Mucosa of rectum (tissue), 2 donors: Measurements from ENCODE around the gene DCTN4.

Source experiments
- H3K27ac ChIP-seq, 2 donors: one replicate each; pipeline ENCODE4 v1.7.0; 2013; ENCODE audit warnings: inconsistent platforms in 2 of 2, low read depth in 2 of 2, low read length in 2 of 2
- H3K27me3 ChIP-seq, 2 donors: one replicate each; pipeline ENCODE4 v1.7.0; 2013; ENCODE audit warnings: low read length in 2 of 2; ENCODE audit not compliant: control insufficient read depth in 2 of 2, insufficient read depth in 2 of 2
- H3K36me3 ChIP-seq, 2 donors: one replicate each; pipeline ENCODE4 v1.7.0; 2013; ENCODE audit warnings: low read length in 2 of 2; ENCODE audit not compliant: control insufficient read depth in 2 of 2, insufficient read depth in 2 of 2
- H3K4me1 ChIP-seq, 2 donors: one replicate each; pipeline ENCODE4 v1.7.0; 2013; ENCODE audit warnings: low read length in 2 of 2, mild to moderate bottlenecking in 1 of 2; ENCODE audit not compliant: control insufficient read depth in 2 of 2, insufficient read depth in 2 of 2
- H3K4me3 ChIP-seq, 2 donors: one replicate each; pipeline ENCODE4 v1.7.0; 2013; ENCODE audit warnings: low read length in 2 of 2
- H3K9ac ChIP-seq, 2 donors: one replicate each; pipeline ENCODE4 v1.7.0; 2013; ENCODE audit warnings: low read length in 2 of 2, low read depth in 1 of 2, mild to moderate bottlenecking in 1 of 2
- H3K9me3 ChIP-seq, 2 donors: one replicate each; pipeline ENCODE4 v1.7.0; 2013; ENCODE audit warnings: low read length in 2 of 2; ENCODE audit not compliant: control insufficient read depth in 2 of 2
- donor health status: healthy.
- donor health status: Normal muscosa, but diverticular disease.

Gene DCTN4

GRCh38 chr5:150703762-150704161 is 55.1 kb downstream of the DCTN4 start:
- H3K27ac ChIP-seq, result no peak overlapping the region
- H3K4me1 ChIP-seq, result peaks cover 8 to 16% of the 10 kb centered on the region in 2 donors
- no peaks in the 10 kb centered on the region for H3K9me3 ChIP-seq
- H3K27me3 ChIP-seq, result no peaks in the 10 kb centered on the region
- no peak overlapping the region for H3K9ac ChIP-seq
- no peak overlapping the region for H3K4me3 ChIP-seq
- H3K36me3 ChIP-seq, result peaks cover 4 to 6% of the 10 kb centered on the region in 2 donors

DNA sequence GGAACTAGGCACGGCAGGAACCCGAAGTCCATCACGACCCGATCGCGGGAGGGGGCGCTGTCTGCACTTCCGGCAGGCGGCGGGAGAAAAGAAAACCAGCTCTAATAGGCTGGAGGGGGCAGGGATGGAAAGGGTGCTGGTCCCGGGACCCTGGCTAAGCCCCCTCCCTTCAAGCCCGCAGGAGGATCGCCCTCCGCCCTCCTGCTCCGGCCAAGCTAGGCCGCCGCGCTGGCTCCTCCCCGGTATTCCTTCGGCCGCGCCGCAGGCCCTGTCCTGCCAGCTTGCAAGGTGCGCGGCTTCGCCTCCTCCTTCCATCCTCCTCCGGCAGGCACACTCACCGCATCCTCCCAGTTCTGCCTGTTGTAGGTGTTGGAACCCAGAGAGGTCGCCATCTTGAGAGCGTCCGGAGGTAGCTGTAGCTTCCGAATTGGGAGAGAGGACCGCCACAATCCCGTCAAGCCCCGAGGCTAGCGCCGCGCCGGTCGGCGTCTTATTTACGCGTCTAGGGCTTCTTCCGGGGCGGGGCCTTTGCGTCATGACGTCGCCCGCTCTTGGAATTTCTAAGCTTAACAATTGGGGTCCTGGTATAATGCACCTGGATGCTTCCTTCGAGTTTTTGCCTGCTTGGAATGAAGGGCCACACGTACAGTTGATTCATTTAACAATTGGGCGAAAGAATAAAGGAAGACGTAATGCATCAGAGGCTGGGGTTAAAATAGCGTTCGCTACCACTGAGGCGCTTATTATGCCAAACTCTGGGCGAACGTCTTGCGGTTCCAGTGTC is 58.0 kb downstream of the DCTN4 start, which contains the start of gene RBM22:
RBM22 (minus strand) TSS at position 469 of the 784 bp plus-strand sequence; CDS start at position 392, 77 bp downstream.
- Histone ChIP-seq H3K27ac (peak within 1 kb of the TSS; percentile 95), H3K4me3 (peak within 1 kb of the TSS; percentile 96 to 99), H3K27me3 (no peaks in the 10 kb centered on the region), H3K9ac (peak within 1 kb of the TSS; percentile 97 to 98), H3K4me1 (peaks cover 8 to 16% of the 10 kb centered on the region in 2 donors), H3K36me3 (peaks cover 26 to 28% of the 10 kb centered on the region in 2 donors), H3K9me3 (no peaks in the 10 kb centered on the region)

DNA sequence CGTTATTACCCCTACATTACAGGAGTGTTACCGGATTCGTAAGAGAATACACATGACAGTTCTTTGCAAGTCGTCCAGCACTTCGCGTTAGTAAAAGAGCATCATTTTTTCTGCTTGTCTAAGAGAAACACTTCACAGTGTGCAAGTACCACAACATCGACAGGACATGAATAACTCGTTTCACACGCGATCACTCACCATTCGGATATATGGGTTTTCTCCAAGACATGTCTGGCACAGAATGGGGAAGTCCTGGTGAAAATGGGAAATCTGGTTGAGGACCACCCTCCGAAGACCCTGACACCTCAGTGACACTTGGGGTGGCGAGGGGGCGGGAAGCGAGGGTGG is 58.6 kb downstream of the DCTN4 start:
- Histone ChIP-seq H3K9me3 (no peaks in the 10 kb centered on the region), H3K27me3 (no peaks in the 10 kb centered on the region), H3K27ac (peak overlapping the region; percentile 95), H3K36me3 (peaks cover 32 to 34% of the 10 kb centered on the region in 2 donors), H3K9ac (peak overlapping the region; percentile 97 to 98), H3K4me3 (peak overlapping the region; percentile 96 to 99), H3K4me1 (peaks cover 8 to 16% of the 10 kb centered on the region in 2 donors)

GRCh38 chr5:150694612-150695011 is 64.2 kb downstream of the DCTN4 start:
- no peaks in the 10 kb centered on the region for H3K27me3 ChIP-seq
- no peaks in the 10 kb centered on the region for H3K9me3 ChIP-seq
- H3K4me3 ChIP-seq, result no peak overlapping the region
- peaks cover 79% of the 10 kb centered on the region in 2 donors for H3K36me3 ChIP-seq
- H3K9ac ChIP-seq, result no peak overlapping the region
- peaks cover 2 to 5% of the 10 kb centered on the region in 2 donors for H3K4me1 ChIP-seq
- H3K27ac ChIP-seq, result no peak overlapping the region

- no peaks in the 10 kb centered on the region for H3K27me3 ChIP-seq
- no peaks in the 10 kb centered on the region for H3K4me1 ChIP-seq
- no peak overlapping the region for H3K4me3 ChIP-seq
- no peaks in the 10 kb centered on the region for H3K9me3 ChIP-seq
- no peak overlapping the region for H3K9ac ChIP-seq
- H3K27ac ChIP-seq, result no peak overlapping the region
- H3K36me3 ChIP-seq, result peaks cover 66 to 67% of the 10 kb centered on the region in 2 donors
Observed at GRCh38 chr5:150692276-150692675, 66.5 kb downstream of the DCTN4 start.

DNA sequence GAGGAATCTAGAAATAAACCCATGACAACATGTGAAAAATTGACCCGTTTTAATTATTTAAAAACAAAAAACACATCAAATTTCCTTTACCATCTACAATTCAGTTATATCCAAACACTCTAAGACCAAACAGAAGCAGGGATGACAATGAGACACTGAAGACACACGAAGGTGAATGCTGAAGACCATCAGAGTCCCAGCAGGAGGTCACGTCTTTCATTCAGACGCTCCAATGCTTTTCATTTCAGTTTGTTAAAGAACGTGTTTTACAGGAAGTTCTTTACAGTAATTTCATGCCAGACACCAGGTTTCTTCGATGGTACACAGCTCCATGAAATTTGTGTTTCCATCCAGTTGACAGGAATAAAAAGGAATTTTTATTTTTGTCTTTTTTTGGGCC is 68.1 kb downstream of the DCTN4 start:
- Histone ChIP-seq H3K4me3 (no peak overlapping the region), H3K9ac (no peak overlapping the region), H3K27ac (no peak overlapping the region), H3K4me1 (no peaks in the 10 kb centered on the region), H3K27me3 (no peaks in the 10 kb centered on the region), H3K36me3 (peaks cover 51 to 52% of the 10 kb centered on the region in 2 donors), H3K9me3 (no peaks in the 10 kb centered on the region)

DNA sequence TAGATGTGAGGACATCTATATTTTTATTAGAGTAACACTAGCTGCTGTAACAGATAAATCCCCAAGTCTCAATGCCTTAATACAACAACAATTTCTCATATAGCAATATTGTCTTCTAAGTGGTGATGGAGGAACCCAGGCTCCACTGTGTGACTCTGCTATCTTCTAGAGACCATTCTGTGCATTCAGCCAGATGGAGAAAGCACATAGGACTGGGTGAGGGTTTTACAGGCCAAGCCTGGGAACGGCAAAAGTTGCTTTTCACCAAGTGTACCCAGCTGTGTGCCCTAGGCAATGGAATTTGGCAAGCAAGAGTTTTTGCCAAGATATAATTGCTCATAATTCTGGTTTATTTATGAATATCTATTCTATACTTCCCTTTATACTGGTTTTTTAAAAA is 69.7 kb downstream of the DCTN4 start:
- H3K9ac ChIP-seq, result no peak overlapping the region
- no peaks in the 10 kb centered on the region for H3K4me1 ChIP-seq
- no peaks in the 10 kb centered on the region for H3K27me3 ChIP-seq
- no peaks in the 10 kb centered on the region for H3K9me3 ChIP-seq
- no peak overlapping the region for H3K4me3 ChIP-seq
- H3K36me3 ChIP-seq, result peaks cover 35 to 36% of the 10 kb centered on the region in 2 donors
- H3K27ac ChIP-seq, result no peak overlapping the region

DNA sequence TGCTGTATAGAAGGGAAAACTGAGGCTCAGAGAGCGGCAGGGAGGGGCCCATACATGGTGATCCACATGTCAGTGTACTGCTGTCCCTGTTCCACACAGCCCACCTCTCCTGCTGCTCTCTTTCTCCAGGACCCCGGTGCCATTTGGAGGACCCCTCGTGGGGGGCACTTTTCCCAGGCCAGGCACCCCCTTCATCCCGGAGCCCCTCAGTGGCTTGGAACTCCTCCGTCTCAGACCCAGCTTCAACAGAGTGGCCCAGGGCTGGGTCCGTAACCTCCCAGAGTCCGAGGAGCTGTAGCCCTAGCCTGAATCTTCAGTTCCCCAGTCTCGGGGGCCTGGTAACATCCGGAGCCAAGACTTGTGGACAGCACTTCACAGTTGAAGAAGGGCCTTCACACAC is 82.2 kb downstream of the DCTN4 start:
- peaks cover 8 to 9% of the 10 kb centered on the region in 2 donors for H3K4me1 ChIP-seq
- no peak overlapping the region for H3K4me3 ChIP-seq
- H3K36me3 ChIP-seq, result no peaks in the 10 kb centered on the region
- H3K27me3 ChIP-seq, result peaks cover 4% of the 10 kb centered on the region in 2 donors
- no peak overlapping the region for H3K27ac ChIP-seq
- H3K9ac ChIP-seq, result no peak overlapping the region
- H3K9me3 ChIP-seq, result no peaks in the 10 kb centered on the region

GRCh38 chr5:150675069-150675468 is 83.7 kb downstream of the DCTN4 start:
- H3K27ac ChIP-seq, result no peak overlapping the region
- peaks cover 8 to 10% of the 10 kb centered on the region in 2 donors for H3K4me1 ChIP-seq
- peaks cover 9 to 17% of the 10 kb centered on the region in 2 donors for H3K27me3 ChIP-seq
- H3K9me3 ChIP-seq, result no peaks in the 10 kb centered on the region
- H3K9ac ChIP-seq, result no peak overlapping the region
- no peaks in the 10 kb centered on the region for H3K36me3 ChIP-seq
- H3K4me3 ChIP-seq, result no peak overlapping the region

DNA sequence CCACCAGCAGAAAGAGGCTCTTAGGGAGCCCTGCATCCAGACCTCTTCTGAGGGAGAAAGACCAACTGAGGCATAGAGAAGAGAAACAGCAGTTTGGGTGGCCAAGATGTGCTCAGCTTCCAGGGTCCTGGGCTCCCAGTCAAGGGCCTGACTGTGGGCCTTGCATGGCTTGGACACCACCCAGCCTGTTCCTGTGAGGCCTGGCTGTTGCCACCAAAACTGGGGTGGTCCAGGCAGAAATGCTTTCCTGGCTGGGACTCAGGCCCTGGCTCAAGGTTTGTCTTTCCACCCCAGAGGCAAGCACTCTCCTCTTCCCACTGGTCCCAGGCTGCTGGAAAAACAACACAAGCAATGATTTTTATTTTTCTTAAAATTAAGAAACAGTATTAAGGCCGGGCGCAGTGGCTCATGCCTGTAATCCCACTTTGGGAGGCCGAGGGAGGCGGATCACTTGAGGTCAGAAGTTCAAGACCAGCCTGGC is 84.4 kb downstream of the DCTN4 start:
- H3K4me3 ChIP-seq, result no peak overlapping the region
- H3K9ac ChIP-seq, result no peak overlapping the region
- H3K36me3 ChIP-seq, result no peaks in the 10 kb centered on the region
- peaks cover 8 to 10% of the 10 kb centered on the region in 2 donors for H3K4me1 ChIP-seq
- H3K9me3 ChIP-seq, result no peaks in the 10 kb centered on the region
- peaks cover 9 to 17% of the 10 kb centered on the region in 2 donors for H3K27me3 ChIP-seq
- no peak overlapping the region for H3K27ac ChIP-seq
